Measurements from ENCODE around the gene AP3B2. TPM values are rescaled to one million over a fixed set of nuclear protein-coding genes. Genes with fewer than 3 reads are reported as not detected.

The AP3B2 gene
- total and polyA plus RNA-seq, 7 experiments from 2014 or later: 0.35 to 1.2 (median 0.76) TPM; not detected in 1

DNA sequence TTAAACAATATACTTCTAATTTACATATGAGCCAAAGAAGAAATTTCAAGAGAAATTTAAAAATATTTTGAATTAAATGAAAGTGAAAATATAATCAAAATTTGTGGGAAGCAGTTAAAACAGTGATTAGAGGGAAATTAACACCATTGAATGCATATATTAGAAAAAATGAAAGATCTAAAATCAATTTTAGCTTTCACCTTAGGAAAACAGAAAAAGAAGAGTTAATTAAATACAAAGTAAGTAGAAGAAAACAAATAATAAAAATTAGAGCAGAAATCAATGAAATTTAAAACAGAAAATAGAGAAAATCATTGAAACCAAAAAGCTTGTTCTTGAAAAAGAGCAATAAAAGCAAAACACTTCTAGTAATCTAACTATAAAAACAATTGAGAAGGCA, 38.6 kb upstream of the AP3B2 start:
- peaks cover 22 to 53% (median 42%) of the 10 kb centered on the region in 7 donors for H3K4me1 Mint-ChIP-seq

GRCh38 chr15:82743810-82744209, 34.1 kb upstream of the AP3B2 start:
- Mint-ChIP-seq H3K27ac (peak overlapping the region in 1 of 9 donors; percentile 63), H3K27me3 (no peaks in the 10 kb centered on the region), H3K4me1 (peaks cover 0 to 16% (median 4%) of the 10 kb centered on the region in 7 donors)

More for the DNA sequence above, 38.6 kb upstream of the AP3B2 start:
- H3K9me3 ChIP-seq (ENCODE audit: control insufficient read depth in 2 of 3, low read length in 3 of 3): no peaks in the 10 kb centered on the region
- Mint-ChIP-seq H3K4me3 (peak overlapping the region in 2 of 10 donors; percentile 33 to 44), H3K27me3 (no peaks in the 10 kb centered on the region), H3K36me3 (peaks cover 0 to 15% (median 6%) of the 10 kb centered on the region in 5 donors), H3K9me3 (no peaks in the 10 kb centered on the region), H3K27ac (peak overlapping the region in 1 of 9 donors; percentile 95)
- DNase-seq (no peak), ATAC-seq (no peak)
- ChIA-PET POLR2A (interaction anchor here (1.0 to 1.8 kb wide), 2 partner anchors 62 to 208 kb away, joined by 3 to 4 read pairs; partner anchors contain the start of genes RPS17 and WHAMM), CTCF (no interaction called here)
- H3K4me3 ChIP-seq (ENCODE audit: low read length): no peak overlapping the region
- no peaks in the 10 kb centered on the region for H3K27me3 ChIP-seq (ENCODE audit: control insufficient read depth in 2 of 2, insufficient read depth in 2 of 2, low read length in 2 of 2)
- no peaks in the 10 kb centered on the region for H3K36me3 ChIP-seq (ENCODE audit: control insufficient read depth in 2 of 3, insufficient read depth in 3 of 3, low read length in 3 of 3)
- no peak overlapping the region for H3K27ac ChIP-seq (ENCODE audit: low read depth, low read length)
- intact Hi-C loops (cut with micrococcal nuclease): no loop called here
- H3K4me1 ChIP-seq (ENCODE audit: control insufficient read depth in 2 of 2, insufficient read depth in 2 of 2, low read length in 2 of 2): peaks cover 10 to 15% of the 10 kb centered on the region in 2 donors

DNA sequence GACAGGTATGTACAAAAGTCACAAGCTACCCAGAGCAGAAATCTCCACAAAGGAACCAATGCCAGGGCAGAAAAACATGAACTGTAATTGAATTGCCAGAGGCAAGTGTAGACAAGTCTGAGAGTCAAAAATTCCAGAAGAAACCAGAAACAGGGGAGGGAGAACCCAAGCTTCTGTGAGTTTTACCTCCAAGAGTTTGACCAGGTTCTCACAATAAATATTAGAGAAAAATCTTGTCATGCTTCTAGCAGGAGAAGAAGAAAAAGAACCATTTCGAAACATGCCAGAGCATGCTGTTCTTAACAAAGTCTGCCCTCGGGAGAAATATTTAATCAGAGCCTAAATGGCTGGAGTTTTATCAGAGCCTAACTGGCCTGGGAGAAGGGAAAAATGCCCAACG, 32.5 kb upstream of the AP3B2 start:
- DNase-seq (no peak), ATAC-seq (no peak)
- Mint-ChIP-seq H3K9me3 (no peaks in the 10 kb centered on the region), H3K4me3 (no peak overlapping the region), H3K27ac (no peak overlapping the region), H3K27me3 (no peaks in the 10 kb centered on the region), H3K4me1 (peaks cover 0 to 8% (median 0%) of the 10 kb centered on the region in 7 donors), H3K36me3 (peaks cover 0 to 18% (median 0%) of the 10 kb centered on the region in 5 donors)
- ChIA-PET POLR2A (no interaction called here), CTCF (no interaction called here)
- Histone ChIP-seq H3K4me1 (ENCODE audit: control insufficient read depth in 2 of 2, insufficient read depth in 2 of 2, low read length in 2 of 2) (no peaks in the 10 kb centered on the region), H3K36me3 (ENCODE audit: control insufficient read depth in 2 of 3, insufficient read depth in 3 of 3, low read length in 3 of 3) (peaks cover 0 to 8% (median 0%) of the 10 kb centered on the region in 3 experiments), H3K27ac (ENCODE audit: low read depth, low read length) (no peak overlapping the region), H3K4me3 (ENCODE audit: low read length) (no peak overlapping the region), H3K9me3 (ENCODE audit: control insufficient read depth in 2 of 3, low read length in 3 of 3) (no peaks in the 10 kb centered on the region), H3K27me3 (ENCODE audit: control insufficient read depth in 2 of 2, insufficient read depth in 2 of 2, low read length in 2 of 2) (no peaks in the 10 kb centered on the region)
- intact Hi-C loops (cut with micrococcal nuclease): no loop called here

More at GRCh38 chr15:82743810-82744209, 34.1 kb upstream of the AP3B2 start:
- no peaks in the 10 kb centered on the region for H3K9me3 Mint-ChIP-seq
- H3K36me3 ChIP-seq (ENCODE audit: control insufficient read depth in 2 of 3, insufficient read depth in 3 of 3, low read length in 3 of 3): peaks cover 0 to under 1% (median 0%) of the 10 kb centered on the region in 3 experiments
- ATAC-seq: no peak
- no peaks in the 10 kb centered on the region for H3K27me3 ChIP-seq (ENCODE audit: control insufficient read depth in 2 of 2, insufficient read depth in 2 of 2, low read length in 2 of 2)
- no peak for DNase-seq
- ChIA-PET POLR2A (no interaction called here), CTCF (no interaction called here)
- H3K4me3 Mint-ChIP-seq: no peak overlapping the region
- no peaks in the 10 kb centered on the region for H3K9me3 ChIP-seq (ENCODE audit: control insufficient read depth in 2 of 3, low read length in 3 of 3)
- peaks cover 0 to 8% (median 0%) of the 10 kb centered on the region in 5 donors for H3K36me3 Mint-ChIP-seq
- H3K4me3 ChIP-seq (ENCODE audit: low read length): no peak overlapping the region
- intact Hi-C loops (cut with micrococcal nuclease): no loop called here
- H3K27ac ChIP-seq (ENCODE audit: low read depth, low read length): no peak overlapping the region
- no peaks in the 10 kb centered on the region for H3K4me1 ChIP-seq (ENCODE audit: control insufficient read depth in 2 of 2, insufficient read depth in 2 of 2, low read length in 2 of 2)

GRCh38 chr15:82739086-82739485, 29.4 kb upstream of the AP3B2 start:
- peaks cover 0 to 21% (median 0%) of the 10 kb centered on the region in 3 experiments for H3K36me3 ChIP-seq (ENCODE audit: control insufficient read depth in 2 of 3, insufficient read depth in 3 of 3, low read length in 3 of 3)
- POLR2A ChIA-PET: no interaction called here

DNA sequence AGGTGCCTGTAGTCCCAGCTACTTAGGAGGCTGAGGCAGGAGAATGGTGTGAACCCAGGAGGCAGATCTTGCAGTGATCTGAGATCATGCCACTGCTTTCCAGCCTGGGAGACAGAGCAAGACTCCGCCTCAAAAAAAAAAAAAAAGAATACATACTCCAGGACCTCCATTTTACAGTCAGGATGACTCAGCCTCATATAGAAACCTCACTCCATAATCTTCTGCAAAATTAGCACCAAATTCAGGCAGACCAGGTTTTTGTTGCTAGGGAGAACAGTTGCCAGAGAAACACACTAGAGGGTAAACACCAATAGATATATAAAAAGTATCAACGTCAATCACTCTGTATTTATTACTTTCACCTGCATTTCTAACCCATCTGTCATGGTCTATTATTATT, 28.3 kb upstream of the AP3B2 start:
- ChIA-PET POLR2A (no interaction called here), CTCF (interaction anchor here (0.7 kb wide), 1 partner anchor 207 kb away, joined by 3 read pairs; no protein-coding TSS in a partner anchor)
- no peak overlapping the region for H3K4me3 ChIP-seq (ENCODE audit: low read length)
- Mint-ChIP-seq H3K27ac (no peak overlapping the region), H3K4me1 (peaks cover 0 to 6% (median 0%) of the 10 kb centered on the region in 7 donors), H3K9me3 (no peaks in the 10 kb centered on the region), H3K27me3 (no peaks in the 10 kb centered on the region), H3K4me3 (no peak overlapping the region), H3K36me3 (peaks cover 0 to 31% (median 12%) of the 10 kb centered on the region in 5 donors)
- no peaks in the 10 kb centered on the region for H3K9me3 ChIP-seq (ENCODE audit: control insufficient read depth in 2 of 3, low read length in 3 of 3)
- H3K27me3 ChIP-seq (ENCODE audit: control insufficient read depth in 2 of 2, insufficient read depth in 2 of 2, low read length in 2 of 2): no peaks in the 10 kb centered on the region
- peaks cover 0 to 21% (median 0%) of the 10 kb centered on the region in 3 experiments for H3K36me3 ChIP-seq (ENCODE audit: control insufficient read depth in 2 of 3, insufficient read depth in 3 of 3, low read length in 3 of 3)
- ATAC-seq (no peak), DNase-seq (no peak)
- no peak overlapping the region for H3K27ac ChIP-seq (ENCODE audit: low read depth, low read length)
- H3K4me1 ChIP-seq (ENCODE audit: control insufficient read depth in 2 of 2, insufficient read depth in 2 of 2, low read length in 2 of 2): no peaks in the 10 kb centered on the region
- intact Hi-C loops (cut with micrococcal nuclease): no loop called here

More at GRCh38 chr15:82739086-82739485, 29.4 kb upstream of the AP3B2 start:
- no peak overlapping the region for H3K27ac Mint-ChIP-seq
- H3K36me3 Mint-ChIP-seq: peaks cover 0 to 31% (median 12%) of the 10 kb centered on the region in 5 donors
- CTCF ChIA-PET: interaction anchor here (0.6 kb wide), 1 partner anchor 210 kb away, joined by 4 read pairs; no protein-coding TSS in a partner anchor
- no peak for DNase-seq
- ATAC-seq: no peak
- H3K4me3 ChIP-seq (ENCODE audit: low read length): no peak overlapping the region
- H3K9me3 ChIP-seq (ENCODE audit: control insufficient read depth in 2 of 3, low read length in 3 of 3): no peaks in the 10 kb centered on the region
- H3K4me1 ChIP-seq (ENCODE audit: control insufficient read depth in 2 of 2, insufficient read depth in 2 of 2, low read length in 2 of 2): no peaks in the 10 kb centered on the region
- no peak overlapping the region for H3K4me3 Mint-ChIP-seq
- H3K4me1 Mint-ChIP-seq: peaks cover 0 to 6% (median 0%) of the 10 kb centered on the region in 7 donors
- H3K27me3 ChIP-seq (ENCODE audit: control insufficient read depth in 2 of 2, insufficient read depth in 2 of 2, low read length in 2 of 2): no peaks in the 10 kb centered on the region
- intact Hi-C loops (cut with micrococcal nuclease): no loop called here
- no peaks in the 10 kb centered on the region for H3K27me3 Mint-ChIP-seq
- H3K27ac ChIP-seq (ENCODE audit: low read depth, low read length): no peak overlapping the region
- H3K9me3 Mint-ChIP-seq: no peaks in the 10 kb centered on the region

- H3K27me3 ChIP-seq (ENCODE audit: control insufficient read depth in 2 of 2, insufficient read depth in 2 of 2, low read length in 2 of 2): no peaks in the 10 kb centered on the region
- no peaks in the 10 kb centered on the region for H3K9me3 Mint-ChIP-seq
- ATAC-seq (no peak), DNase-seq (no peak)
- H3K4me3 Mint-ChIP-seq: no peak overlapping the region
- H3K4me1 Mint-ChIP-seq: no peaks in the 10 kb centered on the region
- no peaks in the 10 kb centered on the region for H3K9me3 ChIP-seq (ENCODE audit: control insufficient read depth in 2 of 3, low read length in 3 of 3)
- H3K27ac ChIP-seq (ENCODE audit: low read depth, low read length): no peak overlapping the region
- CTCF ChIA-PET: no interaction called here
- H3K27ac Mint-ChIP-seq: no peak overlapping the region
- H3K4me1 ChIP-seq (ENCODE audit: control insufficient read depth in 2 of 2, insufficient read depth in 2 of 2, low read length in 2 of 2): no peaks in the 10 kb centered on the region
- H3K36me3 Mint-ChIP-seq: peaks cover 0 to 46% (median 31%) of the 10 kb centered on the region in 5 donors
- peaks cover 0 to 17% (median 0%) of the 10 kb centered on the region in 3 experiments for H3K36me3 ChIP-seq (ENCODE audit: control insufficient read depth in 2 of 3, insufficient read depth in 3 of 3, low read length in 3 of 3)
- POLR2A ChIA-PET: interaction anchor here (0.6 kb wide), 1 partner anchor 77 kb away, joined by 3 read pairs; no protein-coding TSS in a partner anchor
- intact Hi-C loops (cut with micrococcal nuclease): no loop called here
- no peak overlapping the region for H3K4me3 ChIP-seq (ENCODE audit: low read length)
- H3K27me3 Mint-ChIP-seq: no peaks in the 10 kb centered on the region
Observed at GRCh38 chr15:82731527-82731926, 21.9 kb upstream of the AP3B2 start.

- no peak overlapping the region for H3K27ac Mint-ChIP-seq
- no peak overlapping the region for H3K4me3 Mint-ChIP-seq
- Histone ChIP-seq H3K27ac (ENCODE audit: low read depth, low read length) (no peak overlapping the region), H3K4me3 (ENCODE audit: low read length) (no peak overlapping the region), H3K27me3 (ENCODE audit: control insufficient read depth in 2 of 2, insufficient read depth in 2 of 2, low read length in 2 of 2) (no peaks in the 10 kb centered on the region), H3K36me3 (ENCODE audit: control insufficient read depth in 2 of 3, insufficient read depth in 3 of 3, low read length in 3 of 3) (peaks cover 0 to 6% (median 0%) of the 10 kb centered on the region in 3 experiments), H3K4me1 (ENCODE audit: control insufficient read depth in 2 of 2, insufficient read depth in 2 of 2, low read length in 2 of 2) (no peaks in the 10 kb centered on the region), H3K9me3 (ENCODE audit: control insufficient read depth in 2 of 3, low read length in 3 of 3) (no peaks in the 10 kb centered on the region)
- intact Hi-C loops (cut with micrococcal nuclease): no loop called here
- H3K27me3 Mint-ChIP-seq: peaks cover 0 to 4% (median 0%) of the 10 kb centered on the region in 5 donors
- H3K36me3 Mint-ChIP-seq: peaks cover 0 to 40% (median 27%) of the 10 kb centered on the region in 5 donors
- no peaks in the 10 kb centered on the region for H3K9me3 Mint-ChIP-seq
- POLR2A ChIA-PET: no interaction called here
- ATAC-seq: no peak
- DNase-seq: no peak
- CTCF ChIA-PET: no interaction called here
- no peaks in the 10 kb centered on the region for H3K4me1 Mint-ChIP-seq
Observed at GRCh38 chr15:82730022-82730530, 20.4 kb upstream of the AP3B2 start.
